Activated naive CD4-positive, alpha-beta T cell treated with anti-CD3 and anti-CD28 coated beads, Interleukin-2, amount 50 U/mL, for 24 hours (primary cell): Measurements from ENCODE around the gene SLC50A1.

Source experiments
- H3K27ac Mint-ChIP-seq: one replicate; pipeline ENCODE4 v1.8.0; 2021; ENCODE audit warnings: mild to moderate bottlenecking, mixed read lengths
- H3K27me3 Mint-ChIP-seq: one replicate; pipeline ENCODE4 v1.8.0; 2021; ENCODE audit warnings: mixed read lengths
- H3K36me3 Mint-ChIP-seq: one replicate; pipeline ENCODE4 v1.8.0; 2021; ENCODE audit warnings: mixed read lengths
- H3K4me1 Mint-ChIP-seq: one replicate; pipeline ENCODE4 v1.8.0; 2021; ENCODE audit warnings: mixed read lengths
- H3K4me3 Mint-ChIP-seq: one replicate; pipeline ENCODE4 v1.8.0; 2021; ENCODE audit warnings: mild to moderate bottlenecking, mixed read lengths
- H3K9me3 Mint-ChIP-seq: one replicate; pipeline ENCODE4 v1.8.0; 2021; ENCODE audit warnings: mixed read lengths

The SLC50A1 gene

GRCh38 chr1:155135415-155136028, at the start of gene SLC50A1:
SLC50A1 (plus strand) TSS chr1:155135852; CDS start chr1:155135912, 60 bp downstream.
- peak within 1 kb of the TSS; percentile 96 for H3K4me3 Mint-ChIP-seq

GRCh38 chr1:155086128-155086741, 49.4 kb upstream of the SLC50A1 start:
- H3K4me3 Mint-ChIP-seq: peak overlapping the region; percentile 39
- H3K27ac Mint-ChIP-seq: no peak overlapping the region
- H3K9me3 Mint-ChIP-seq: no peaks in the 10 kb centered on the region
- H3K27me3 Mint-ChIP-seq: peaks cover 19% of the 10 kb centered on the region
- H3K4me1 Mint-ChIP-seq: peaks cover 42% of the 10 kb centered on the region
- no peaks in the 10 kb centered on the region for H3K36me3 Mint-ChIP-seq

More at GRCh38 chr1:155135415-155136028, at the start of gene SLC50A1:
- H3K36me3 Mint-ChIP-seq: peaks cover 2% of the 10 kb centered on the region
- no peaks in the 10 kb centered on the region for H3K27me3 Mint-ChIP-seq
- peak within 1 kb of the TSS; percentile 98 for H3K27ac Mint-ChIP-seq
- no peaks in the 10 kb centered on the region for H3K9me3 Mint-ChIP-seq
- H3K4me1 Mint-ChIP-seq: peaks cover 46% of the 10 kb centered on the region

GRCh38 chr1:155086856-155087535, 48.7 kb upstream of the SLC50A1 start:
- H3K4me3 Mint-ChIP-seq: no peak overlapping the region
- no peak overlapping the region for H3K27ac Mint-ChIP-seq

DNA sequence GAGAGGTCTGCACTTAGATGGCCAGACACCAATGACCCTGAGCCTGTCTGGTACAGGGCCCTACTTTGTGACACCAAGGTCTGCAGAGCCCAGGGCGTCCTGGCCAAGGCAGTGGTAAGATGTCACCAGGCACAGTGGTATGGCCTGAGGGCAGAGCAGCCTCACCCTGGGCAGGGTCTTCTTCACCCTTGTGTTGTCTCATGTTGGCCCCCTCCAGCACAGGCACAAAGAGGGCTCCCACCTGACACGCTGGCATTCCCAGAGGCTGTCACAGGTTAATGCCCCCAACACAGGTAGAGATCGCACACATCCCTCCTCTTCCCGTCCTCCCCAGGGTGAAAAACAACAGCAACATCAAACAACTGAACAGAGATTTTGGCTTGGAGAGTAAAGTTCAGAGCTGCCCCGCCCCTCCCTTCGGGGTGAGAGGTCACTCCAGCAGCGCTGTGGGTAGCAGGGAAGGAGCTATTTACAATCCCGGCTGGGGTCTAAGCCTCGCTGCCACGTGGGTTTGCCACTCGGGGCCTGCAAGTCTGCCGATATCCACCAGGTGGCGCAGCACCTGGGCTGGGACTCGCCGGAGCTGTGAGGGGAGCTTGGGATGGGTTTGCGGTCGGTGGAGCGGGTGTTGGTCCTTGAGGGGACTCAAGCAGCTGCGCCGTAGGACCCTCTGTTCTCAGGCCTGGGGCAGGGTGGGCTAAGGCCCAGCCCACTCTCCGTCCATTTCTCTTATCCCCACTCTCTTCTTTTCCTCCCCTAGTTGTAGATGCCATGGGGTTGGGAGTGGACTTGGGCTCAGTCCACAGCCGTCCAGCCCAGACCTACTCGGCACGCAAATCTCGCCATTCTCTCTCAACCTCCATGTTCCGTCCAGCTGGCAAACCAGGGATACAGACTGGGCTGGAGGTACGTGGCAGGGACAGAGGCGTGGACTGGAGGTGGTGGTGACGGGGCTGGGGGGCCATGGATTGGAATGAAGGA, 44.3 kb upstream of the SLC50A1 start:
- no peaks in the 10 kb centered on the region for H3K9me3 Mint-ChIP-seq
- H3K4me1 Mint-ChIP-seq: peaks cover 12% of the 10 kb centered on the region
- H3K4me3 Mint-ChIP-seq: no peak overlapping the region
- H3K27ac Mint-ChIP-seq: peak overlapping the region; percentile 30
- H3K27me3 Mint-ChIP-seq: peaks cover 2% of the 10 kb centered on the region
- no peaks in the 10 kb centered on the region for H3K36me3 Mint-ChIP-seq

More at GRCh38 chr1:155086856-155087535, 48.7 kb upstream of the SLC50A1 start:
- Mint-ChIP-seq H3K9me3 (no peaks in the 10 kb centered on the region), H3K4me1 (peaks cover 41% of the 10 kb centered on the region), H3K27me3 (peaks cover 14% of the 10 kb centered on the region), H3K36me3 (no peaks in the 10 kb centered on the region)

GRCh38 chr1:155092131-155092530, 43.5 kb upstream of the SLC50A1 start:
- H3K4me1 Mint-ChIP-seq: peaks cover 11% of the 10 kb centered on the region
- no peaks in the 10 kb centered on the region for H3K9me3 Mint-ChIP-seq
- H3K27me3 Mint-ChIP-seq: peaks cover 2% of the 10 kb centered on the region
- H3K4me3 Mint-ChIP-seq: no peak overlapping the region
- H3K27ac Mint-ChIP-seq: no peak overlapping the region
- H3K36me3 Mint-ChIP-seq: no peaks in the 10 kb centered on the region

DNA sequence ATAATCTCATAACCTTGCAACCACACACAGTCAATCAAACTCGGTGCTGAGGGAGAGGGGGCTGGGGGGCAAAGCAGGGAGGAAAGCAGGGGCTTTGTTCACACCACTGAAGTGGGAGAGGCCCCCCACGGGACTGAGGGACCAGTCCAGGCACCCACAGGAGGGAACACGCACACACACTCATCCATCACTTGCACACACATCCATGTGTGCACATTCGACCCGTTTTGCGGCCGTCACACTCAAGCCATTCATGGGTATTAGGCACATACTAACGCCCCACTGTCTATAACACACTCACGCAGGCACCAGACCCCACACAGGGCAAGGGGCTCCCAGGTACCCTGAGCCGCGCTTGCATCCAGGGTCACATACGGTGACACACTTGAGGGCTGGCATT, 43.0 kb upstream of the SLC50A1 start:
- Mint-ChIP-seq H3K4me1 (peaks cover 7% of the 10 kb centered on the region), H3K9me3 (no peaks in the 10 kb centered on the region), H3K27ac (no peak overlapping the region), H3K4me3 (no peak overlapping the region), H3K27me3 (peaks cover 2% of the 10 kb centered on the region), H3K36me3 (no peaks in the 10 kb centered on the region)

GRCh38 chr1:155093911-155094621, 41.6 kb upstream of the SLC50A1 start:
- H3K36me3 Mint-ChIP-seq: no peaks in the 10 kb centered on the region
- H3K27me3 Mint-ChIP-seq: peaks cover 2% of the 10 kb centered on the region
- peaks cover 7% of the 10 kb centered on the region for H3K4me1 Mint-ChIP-seq
- no peaks in the 10 kb centered on the region for H3K9me3 Mint-ChIP-seq
- H3K4me3 Mint-ChIP-seq: no peak overlapping the region
- no peak overlapping the region for H3K27ac Mint-ChIP-seq

DNA sequence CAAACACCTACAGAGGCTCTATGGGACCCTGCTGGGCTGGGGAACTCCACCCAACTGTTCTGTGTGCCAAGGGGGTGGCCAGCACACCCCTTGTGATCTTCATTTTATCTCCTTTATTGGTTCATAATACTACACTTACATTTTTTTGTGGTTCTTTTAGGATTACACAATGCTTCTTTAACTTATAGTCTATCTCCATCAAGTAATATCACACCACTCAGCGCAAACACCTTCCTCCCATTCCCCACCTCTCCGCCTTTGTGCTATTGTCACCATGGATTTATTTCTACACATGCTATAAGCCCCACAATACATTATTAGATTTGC, 41.1 kb upstream of the SLC50A1 start:
- H3K27me3 Mint-ChIP-seq: peaks cover 2% of the 10 kb centered on the region
- H3K4me3 Mint-ChIP-seq: no peak overlapping the region
- no peak overlapping the region for H3K27ac Mint-ChIP-seq
- H3K36me3 Mint-ChIP-seq: no peaks in the 10 kb centered on the region
- H3K4me1 Mint-ChIP-seq: peaks cover 7% of the 10 kb centered on the region
- H3K9me3 Mint-ChIP-seq: no peaks in the 10 kb centered on the region

DNA sequence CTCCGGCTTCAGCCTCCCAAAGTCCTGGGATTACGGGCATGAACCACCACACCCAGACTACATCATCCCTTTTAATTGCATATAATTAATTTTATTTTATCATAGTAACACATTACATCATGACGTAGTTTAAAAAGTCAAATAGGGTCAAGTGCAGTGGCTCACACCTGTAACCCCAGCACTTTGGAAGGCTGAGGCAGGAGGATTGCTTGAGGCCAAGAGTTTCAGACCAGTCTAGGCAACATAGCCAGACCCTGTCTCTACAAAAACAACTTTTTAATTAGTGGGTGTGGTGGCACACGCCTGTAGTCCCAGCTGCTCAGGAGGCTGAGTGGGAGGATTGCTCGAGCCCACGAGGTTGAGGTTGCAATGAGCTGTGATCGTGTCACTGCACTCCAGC, 36.3 kb upstream of the SLC50A1 start:
- Mint-ChIP-seq H3K27me3 (peaks cover 2% of the 10 kb centered on the region), H3K9me3 (no peaks in the 10 kb centered on the region), H3K4me1 (no peaks in the 10 kb centered on the region), H3K4me3 (no peak overlapping the region), H3K27ac (no peak overlapping the region), H3K36me3 (no peaks in the 10 kb centered on the region)

- Mint-ChIP-seq H3K9me3 (no peaks in the 10 kb centered on the region), H3K4me3 (no peak overlapping the region), H3K27me3 (no peaks in the 10 kb centered on the region)
These were observed 32.3 kb upstream of the SLC50A1 start for GRCh38 chr1:155103325-155103724.

DNA sequence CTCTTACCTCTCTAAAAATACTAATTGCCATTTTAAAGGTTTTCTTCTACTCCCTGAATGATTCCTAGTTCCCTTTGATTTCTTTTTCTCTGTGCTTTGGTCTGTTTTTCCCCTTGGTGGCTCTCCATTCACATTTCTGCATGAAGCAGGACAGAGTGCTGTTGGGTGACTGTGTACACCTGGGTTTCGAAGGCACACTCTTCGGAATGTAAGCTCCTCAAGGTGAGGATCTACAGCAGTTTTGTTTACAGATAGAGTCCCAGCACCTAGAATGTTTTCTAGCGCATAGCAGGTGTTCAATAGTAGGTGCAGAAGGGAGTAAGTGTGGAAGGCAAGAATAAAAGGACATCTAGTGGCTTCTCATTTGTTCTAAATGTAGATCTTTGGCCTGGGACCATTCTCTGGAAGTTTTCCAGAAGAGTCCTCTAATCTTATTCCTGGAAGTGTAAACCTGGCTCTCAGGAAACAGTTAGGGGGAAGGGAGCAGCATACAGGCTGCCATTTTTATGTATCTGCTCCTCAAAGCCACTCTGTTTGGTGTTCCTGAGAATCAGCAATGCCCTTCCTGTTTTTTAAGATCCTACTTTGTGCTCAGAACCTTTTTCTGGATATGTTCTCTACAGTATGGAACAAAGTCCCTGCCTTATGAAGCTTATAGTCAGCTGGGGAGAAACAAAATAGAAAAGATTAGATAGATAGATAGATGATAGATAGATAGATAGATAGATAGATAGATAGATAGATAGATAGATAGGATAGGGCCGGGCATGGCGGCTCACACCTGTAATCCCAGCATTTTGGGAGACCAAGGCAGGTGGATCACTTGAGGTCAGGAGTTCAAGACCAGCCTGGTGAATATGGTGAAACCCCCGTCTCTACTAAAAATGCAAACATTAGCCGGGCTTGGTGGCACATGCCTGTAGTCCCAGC, 30.8 kb upstream of the SLC50A1 start:
- no peak overlapping the region for H3K4me3 Mint-ChIP-seq
- no peaks in the 10 kb centered on the region for H3K9me3 Mint-ChIP-seq
- no peak overlapping the region for H3K27ac Mint-ChIP-seq
- no peaks in the 10 kb centered on the region for H3K27me3 Mint-ChIP-seq
- H3K36me3 Mint-ChIP-seq: no peaks in the 10 kb centered on the region
- no peaks in the 10 kb centered on the region for H3K4me1 Mint-ChIP-seq

More at GRCh38 chr1:155103325-155103724, 32.3 kb upstream of the SLC50A1 start:
- Mint-ChIP-seq H3K4me1 (no peaks in the 10 kb centered on the region), H3K36me3 (no peaks in the 10 kb centered on the region), H3K27ac (no peak overlapping the region)

- Mint-ChIP-seq H3K4me1 (no peaks in the 10 kb centered on the region), H3K27ac (no peak overlapping the region), H3K27me3 (no peaks in the 10 kb centered on the region), H3K9me3 (no peaks in the 10 kb centered on the region), H3K36me3 (no peaks in the 10 kb centered on the region), H3K4me3 (no peak overlapping the region)
These were observed 30.0 kb upstream of the SLC50A1 start for GRCh38 chr1:155105604-155106011.

DNA sequence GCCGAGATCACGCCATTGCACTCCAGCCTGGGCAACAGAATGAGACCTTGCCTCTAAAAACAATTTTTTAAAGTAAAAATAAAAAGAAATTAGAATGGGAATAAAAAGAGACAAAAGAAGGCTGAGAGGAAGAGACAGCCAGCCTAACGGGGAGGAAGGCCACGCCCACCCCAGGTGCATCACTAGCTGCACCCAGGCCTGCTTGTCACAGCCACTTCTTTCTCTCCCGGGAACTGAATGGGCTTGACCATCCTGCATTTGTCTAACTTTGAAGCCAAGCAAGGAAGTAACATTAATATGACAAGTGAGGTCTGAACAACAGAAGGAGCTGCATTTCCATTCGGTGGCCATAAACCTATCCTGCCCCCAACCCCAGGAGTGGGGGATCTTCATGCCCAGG, 28.8 kb upstream of the SLC50A1 start:
- Mint-ChIP-seq H3K27ac (no peak overlapping the region), H3K9me3 (no peaks in the 10 kb centered on the region), H3K27me3 (no peaks in the 10 kb centered on the region), H3K36me3 (no peaks in the 10 kb centered on the region), H3K4me3 (no peak overlapping the region), H3K4me1 (no peaks in the 10 kb centered on the region)
